ENCODE measurements around the gene KANTR.

GRCh38 chrX:53133400-53133799 lies 39.5 kb downstream of the KANTR start:
- no peak for TF ChIP-seq MYC (IDR thresholded peaks at IDR 0.05; ENCODE audit: low read depth, low read length)
- no peak for TF ChIP-seq POLR2A (IDR thresholded peaks at IDR 0.05; ENCODE audit: extremely low read depth, insufficient read length)
- no peak for TF ChIP-seq CTCF (IDR thresholded peaks at IDR 0.05; ENCODE audit: low read depth, low read length)
